Right lobe of liver (tissue), 4 donors: ENCODE measurements around the gene GBE1.

Experiments
- POLR2A ChIP-seq: fragments of 450-650 bp; IDR thresholded peaks from one replicate; pipeline ENCODE4 v1.6.1; 2017; ENCODE audit warnings: antibody characterized with exemption, mild to moderate bottlenecking
- TF ChIP-seq, protein P1 (sequence below), 4 donors: fragments of 200-600 bp in 3 of 4; fragments of 450-650 bp in 1 of 4; IDR thresholded peaks; one replicate each; pipeline versions ENCODE4 v1.5.1 to v1.8.0; 2016 to 2022; ENCODE audit warnings: antibody characterized with exemption in 4 of 4, mild to moderate bottlenecking in 2 of 4
- donor health status: DM: no; HTN: no; CAD: no.
- donor health status: DM: no; HTN: no; CAD: no.
- donor health status: DM: no; HTN: yes; CAD: no.

DNA sequence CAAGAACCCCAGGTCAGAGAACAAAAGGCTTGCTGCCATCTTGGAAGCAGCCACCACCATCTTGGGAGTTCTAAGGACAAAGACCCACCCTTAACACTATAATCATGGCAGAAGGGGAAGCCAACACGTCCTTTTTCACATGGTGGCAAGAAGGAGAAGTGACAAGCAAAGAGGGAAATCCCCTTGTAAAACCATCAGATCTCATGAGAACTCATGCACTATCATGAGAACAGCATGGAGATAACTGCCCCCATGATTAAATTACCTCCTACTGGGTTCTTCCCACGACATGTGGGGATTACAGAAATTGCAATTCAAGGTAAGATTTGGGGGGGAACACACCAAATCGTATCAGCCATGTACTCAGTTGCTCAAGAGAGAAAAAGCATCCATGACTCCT, 21.1 kb upstream of the GBE1 start:
- no peak for TF ChIP-seq POLR2A
- TF ChIP-seq, protein P1, sequence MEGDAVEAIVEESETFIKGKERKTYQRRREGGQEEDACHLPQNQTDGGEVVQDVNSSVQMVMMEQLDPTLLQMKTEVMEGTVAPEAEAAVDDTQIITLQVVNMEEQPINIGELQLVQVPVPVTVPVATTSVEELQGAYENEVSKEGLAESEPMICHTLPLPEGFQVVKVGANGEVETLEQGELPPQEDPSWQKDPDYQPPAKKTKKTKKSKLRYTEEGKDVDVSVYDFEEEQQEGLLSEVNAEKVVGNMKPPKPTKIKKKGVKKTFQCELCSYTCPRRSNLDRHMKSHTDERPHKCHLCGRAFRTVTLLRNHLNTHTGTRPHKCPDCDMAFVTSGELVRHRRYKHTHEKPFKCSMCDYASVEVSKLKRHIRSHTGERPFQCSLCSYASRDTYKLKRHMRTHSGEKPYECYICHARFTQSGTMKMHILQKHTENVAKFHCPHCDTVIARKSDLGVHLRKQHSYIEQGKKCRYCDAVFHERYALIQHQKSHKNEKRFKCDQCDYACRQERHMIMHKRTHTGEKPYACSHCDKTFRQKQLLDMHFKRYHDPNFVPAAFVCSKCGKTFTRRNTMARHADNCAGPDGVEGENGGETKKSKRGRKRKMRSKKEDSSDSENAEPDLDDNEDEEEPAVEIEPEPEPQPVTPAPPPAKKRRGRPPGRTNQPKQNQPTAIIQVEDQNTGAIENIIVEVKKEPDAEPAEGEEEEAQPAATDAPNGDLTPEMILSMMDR (IDR thresholded peaks at IDR 0.05) = no peak
